WERI-Rb-1 (cell line): ENCODE results near the gene RFX2.

Experiments used
- DNase-seq: peaks from one replicate; pipeline ENCODE4 v3.0.0-alpha.2; 2020
- H3K27ac ChIP-seq: fragments of 250-450 bp; sonication (Bioruptor Pico); 2 replicates; pipeline ENCODE4 v1.5.1; 2020; ENCODE audit warnings: mild to moderate bottlenecking, moderate library complexity
- H3K27me3 ChIP-seq: fragments of 250-450 bp; sonication (Bioruptor Pico); 2 replicates; pipeline ENCODE4 v1.5.1; 2021; ENCODE audit warnings: mild to moderate bottlenecking, low read depth, moderate library complexity; ENCODE audit not compliant: insufficient read depth, severe bottlenecking
- H3K36me3 ChIP-seq: fragments of 250-450 bp; sonication (Bioruptor Pico); 2 replicates; pipeline ENCODE4 v1.5.1; 2020; ENCODE audit warnings: mild to moderate bottlenecking, moderate library complexity
- H3K4me3 ChIP-seq: 2 replicates; pipeline ENCODE4 v1.5.1; 2011; ENCODE audit warnings: low read depth, mild to moderate bottlenecking, control low read depth, low read length
- H3K9me3 ChIP-seq: fragments of 250-450 bp; sonication (Bioruptor Pico); 2 replicates; pipeline ENCODE4 v1.5.1; 2021; ENCODE audit warnings: mild to moderate bottlenecking, moderate library complexity; ENCODE audit not compliant: severe bottlenecking
- TF ChIP-seq, protein P1 (sequence below): IDR thresholded peaks from 2 replicates; pipeline ENCODE4 v1.5.1; 2011; ENCODE audit warnings: low read depth, mild to moderate bottlenecking, control low read depth, inconsistent platforms, low read length

Gene RFX2

DNA sequence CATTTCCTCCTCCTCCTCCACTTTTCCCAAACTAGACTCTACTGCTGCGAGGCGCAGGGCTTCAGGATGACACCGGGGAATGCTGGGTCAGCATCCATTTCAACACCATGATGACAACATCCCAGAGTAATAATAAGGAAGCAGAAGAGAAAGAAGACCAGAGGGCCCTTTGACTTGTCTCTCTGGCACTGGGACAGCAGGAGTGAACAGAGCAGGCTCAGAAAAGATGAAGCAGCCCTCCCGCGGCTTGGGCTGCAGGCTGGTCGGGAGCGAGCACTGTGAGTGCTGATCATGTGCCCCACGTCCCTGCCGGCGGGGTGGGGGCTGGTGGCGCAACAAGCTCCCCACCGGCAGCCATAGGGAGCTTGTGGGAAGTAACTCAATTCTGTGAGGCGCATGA lies 162.9 kb downstream of the RFX2 start:
- H3K27ac ChIP-seq: no peak overlapping the region
- no peak overlapping the region for H3K4me3 ChIP-seq
- H3K36me3 ChIP-seq: peaks cover 42% of the 10 kb centered on the region
- TF ChIP-seq, protein P1, sequence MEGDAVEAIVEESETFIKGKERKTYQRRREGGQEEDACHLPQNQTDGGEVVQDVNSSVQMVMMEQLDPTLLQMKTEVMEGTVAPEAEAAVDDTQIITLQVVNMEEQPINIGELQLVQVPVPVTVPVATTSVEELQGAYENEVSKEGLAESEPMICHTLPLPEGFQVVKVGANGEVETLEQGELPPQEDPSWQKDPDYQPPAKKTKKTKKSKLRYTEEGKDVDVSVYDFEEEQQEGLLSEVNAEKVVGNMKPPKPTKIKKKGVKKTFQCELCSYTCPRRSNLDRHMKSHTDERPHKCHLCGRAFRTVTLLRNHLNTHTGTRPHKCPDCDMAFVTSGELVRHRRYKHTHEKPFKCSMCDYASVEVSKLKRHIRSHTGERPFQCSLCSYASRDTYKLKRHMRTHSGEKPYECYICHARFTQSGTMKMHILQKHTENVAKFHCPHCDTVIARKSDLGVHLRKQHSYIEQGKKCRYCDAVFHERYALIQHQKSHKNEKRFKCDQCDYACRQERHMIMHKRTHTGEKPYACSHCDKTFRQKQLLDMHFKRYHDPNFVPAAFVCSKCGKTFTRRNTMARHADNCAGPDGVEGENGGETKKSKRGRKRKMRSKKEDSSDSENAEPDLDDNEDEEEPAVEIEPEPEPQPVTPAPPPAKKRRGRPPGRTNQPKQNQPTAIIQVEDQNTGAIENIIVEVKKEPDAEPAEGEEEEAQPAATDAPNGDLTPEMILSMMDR: no peak
- no peaks in the 10 kb centered on the region for H3K27me3 ChIP-seq
- DNase-seq: no peak
- no peaks in the 10 kb centered on the region for H3K9me3 ChIP-seq

DNA sequence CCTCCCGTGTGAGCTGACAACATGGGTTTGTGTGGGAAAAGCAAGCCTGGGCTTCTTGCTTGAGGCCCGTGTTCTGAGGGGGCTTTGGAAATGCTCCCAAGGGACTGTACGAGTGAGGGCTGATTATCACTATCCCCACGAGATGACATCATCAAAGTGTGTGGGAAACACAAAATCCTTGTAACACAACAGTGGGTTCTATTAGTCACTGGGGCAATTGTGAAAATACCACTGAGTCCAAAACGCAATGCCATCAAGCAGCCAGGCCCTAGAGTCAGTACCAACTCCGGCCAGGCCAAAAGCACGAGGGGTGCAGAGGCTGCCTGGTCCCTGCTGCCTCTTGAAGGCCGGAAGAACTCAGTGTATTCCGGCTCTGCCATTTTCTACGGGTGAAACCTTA lies 166.7 kb downstream of the RFX2 start:
- Histone ChIP-seq H3K4me3 (no peak overlapping the region), H3K9me3 (no peaks in the 10 kb centered on the region), H3K27me3 (no peaks in the 10 kb centered on the region), H3K27ac (no peak overlapping the region), H3K36me3 (peaks cover 47% of the 10 kb centered on the region)
- DNase-seq: no peak
- TF ChIP-seq, protein P1: no peak
